Kidney (tissue), 14 donors: ENCODE data around the gene INHBE. TPM values are rescaled to one million over a fixed set of nuclear protein-coding genes. Genes with fewer than 3 reads are reported as not detected.

Source experiments
- DNase-seq, 5 donors: peaks; one replicate each; pipeline ENCODE4 v3.0.0-alpha.2; 2013 to 2020
- FAIRE-seq: peaks from 2 replicates; lab custom pipeline; 2012; peaks lifted over from hg19 to GRCh38; lab: Jason Lieb, UNC
- H3K27ac ChIP-seq, 2 donors: one replicate each; pipeline ENCODE4 v1.7.0; 2013; ENCODE audit warnings: low read depth in 2 of 2, low read length in 2 of 2, inconsistent platforms in 1 of 2
- H3K27me3 ChIP-seq: one replicate; pipeline ENCODE4 v1.7.1; 2013; ENCODE audit warnings: low read length, inconsistent platforms; ENCODE audit not compliant: control insufficient read depth, insufficient read depth
- H3K36me3 ChIP-seq, 3 donors: one replicate each; pipeline versions ENCODE4 v1.7.0 to v1.7.1; 2013; ENCODE audit warnings: low read length in 3 of 3, control low read depth in 1 of 3, inconsistent platforms in 1 of 3; ENCODE audit not compliant: insufficient read depth in 3 of 3, control insufficient read depth in 2 of 3
- H3K4me1 ChIP-seq, 3 donors: one replicate each; pipeline versions ENCODE4 v1.7.0 to v1.7.1; 2013; ENCODE audit warnings: low read length in 3 of 3, inconsistent platforms in 1 of 3, low read depth in 1 of 3; ENCODE audit not compliant: control insufficient read depth in 2 of 3, insufficient read depth in 2 of 3
- H3K4me3 ChIP-seq, 3 donors: one replicate each; pipeline versions ENCODE4 v1.7.0 to v1.8.1; 2013; ENCODE audit warnings: low read length in 3 of 3, control low read depth in 1 of 3, inconsistent platforms in 1 of 3
- H3K9ac ChIP-seq, 3 donors: one replicate each; pipeline versions ENCODE4 v1.7.0 to v1.7.1; 2013; ENCODE audit warnings: low read length in 3 of 3, control low read depth in 1 of 3, inconsistent platforms in 1 of 3
- H3K9me3 ChIP-seq, 3 donors: one replicate each; pipeline versions ENCODE4 v1.7.0 to v1.7.1; 2013; ENCODE audit warnings: low read length in 3 of 3, control low read depth in 1 of 3, inconsistent platforms in 1 of 3; ENCODE audit not compliant: control insufficient read depth in 2 of 3, insufficient read depth in 1 of 3
- intact Hi-C: fragments of 100-400 bp; cut with DNase I; formaldehyde crosslinking; loops from one replicate; pipeline ENCODE4 v1.11.1; 2022
- polyA plus RNA-seq: library from polyadenylated mRNA; stranded (reverse); fragments of 350-450 nt; fragmentation: Illumina TruSeq; extraction: RNeasy Lipid Tissue Mini Kit (QIAGEN cat#74804); gene quantifications from one replicate; pipeline ENCODE4 v1.2.3, GENCODE V29; 2014; ENCODE audit warnings: low read depth, low replicate concordance; ENCODE audit not compliant: insufficient read depth
- total RNA-seq: library from RNA; stranded (reverse); fragmentation: NEBNext Ultra II Directional; extraction: Animal tissue kit (Norgen Biotek cat#: 25700); gene quantifications from one replicate; pipeline ENCODE4 v1.2.1, GENCODE V29; 2021
- TF ChIP-seq, protein P1 (sequence below): IDR thresholded peaks from 3 replicates; pipeline ENCODE4 v1.5.1; 2012; ENCODE audit warnings: mild to moderate bottlenecking, moderate library complexity, borderline replicate concordance; ENCODE audit not compliant: insufficient read depth; ENCODE audit errors: extremely low read depth
- donor health status: control.
- donor health status: control.
- donor health status: control.
- donor health status: control.
- donor health status: control.
- donor health status: DM: yes; HTN: yes; CAD: no.
- donor health status: Normal renal cell carcinoma (clear cell type).

The INHBE gene
- total and polyA plus RNA-seq, 2 donors from 2014 or later, result 0.19 to 0.30 TPM

DNA sequence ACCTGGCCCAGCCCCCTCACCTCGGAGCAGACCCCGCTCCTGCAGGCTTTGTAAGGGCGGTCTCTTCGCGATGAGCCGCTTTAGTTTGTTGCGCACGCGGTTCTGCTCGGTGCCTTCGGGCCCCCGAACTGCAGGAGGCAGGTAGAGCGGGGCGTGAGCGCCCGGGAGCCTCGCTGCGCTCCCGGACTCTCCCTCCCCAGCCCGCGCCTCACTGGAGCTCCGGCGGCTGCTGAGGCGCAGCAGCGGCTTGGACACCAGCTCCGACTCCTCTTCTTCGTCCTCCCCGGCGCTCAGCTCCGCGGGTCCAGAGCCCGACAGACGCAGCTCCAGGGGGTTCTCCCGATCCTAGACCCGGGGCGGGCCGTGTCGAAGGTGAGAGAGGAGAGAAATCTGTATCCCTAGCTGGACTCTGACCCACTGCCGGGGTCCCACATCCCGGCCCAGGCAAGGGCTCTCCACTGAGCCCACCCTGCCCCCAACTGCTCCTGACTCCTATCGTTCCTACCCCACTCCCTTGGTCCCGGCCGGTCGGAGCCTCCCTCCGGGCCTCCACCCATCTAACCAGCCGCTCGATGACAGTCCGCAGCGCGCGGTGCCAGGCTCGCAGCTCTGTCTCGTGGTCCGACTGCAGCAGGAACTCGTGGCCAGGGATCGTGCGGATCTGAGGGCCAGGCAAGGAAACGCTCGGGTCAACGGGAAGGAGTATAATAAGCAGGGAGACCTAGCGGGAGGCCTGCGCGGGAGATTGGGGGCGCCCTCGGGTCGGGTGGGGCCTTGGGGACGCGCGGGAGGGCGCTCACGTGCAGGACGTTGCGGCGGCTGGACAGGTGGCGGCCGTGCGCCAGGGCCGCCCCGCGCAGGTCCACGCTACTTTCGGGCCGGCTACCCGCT is 20.4 kb downstream of the INHBE start:
- H3K36me3 ChIP-seq, result no peaks in the 10 kb centered on the region
- peaks cover 25% of the 10 kb centered on the region for H3K27me3 ChIP-seq
- FAIRE-seq, result no peak
- TF ChIP-seq, protein P1, sequence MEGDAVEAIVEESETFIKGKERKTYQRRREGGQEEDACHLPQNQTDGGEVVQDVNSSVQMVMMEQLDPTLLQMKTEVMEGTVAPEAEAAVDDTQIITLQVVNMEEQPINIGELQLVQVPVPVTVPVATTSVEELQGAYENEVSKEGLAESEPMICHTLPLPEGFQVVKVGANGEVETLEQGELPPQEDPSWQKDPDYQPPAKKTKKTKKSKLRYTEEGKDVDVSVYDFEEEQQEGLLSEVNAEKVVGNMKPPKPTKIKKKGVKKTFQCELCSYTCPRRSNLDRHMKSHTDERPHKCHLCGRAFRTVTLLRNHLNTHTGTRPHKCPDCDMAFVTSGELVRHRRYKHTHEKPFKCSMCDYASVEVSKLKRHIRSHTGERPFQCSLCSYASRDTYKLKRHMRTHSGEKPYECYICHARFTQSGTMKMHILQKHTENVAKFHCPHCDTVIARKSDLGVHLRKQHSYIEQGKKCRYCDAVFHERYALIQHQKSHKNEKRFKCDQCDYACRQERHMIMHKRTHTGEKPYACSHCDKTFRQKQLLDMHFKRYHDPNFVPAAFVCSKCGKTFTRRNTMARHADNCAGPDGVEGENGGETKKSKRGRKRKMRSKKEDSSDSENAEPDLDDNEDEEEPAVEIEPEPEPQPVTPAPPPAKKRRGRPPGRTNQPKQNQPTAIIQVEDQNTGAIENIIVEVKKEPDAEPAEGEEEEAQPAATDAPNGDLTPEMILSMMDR, result no peak
- intact Hi-C loops, result no loop called here
- H3K9me3 ChIP-seq, result no peaks in the 10 kb centered on the region
- H3K27ac ChIP-seq, result no peak overlapping the region
- peaks cover 0 to 18% (median 0%) of the 10 kb centered on the region in 3 donors for H3K4me1 ChIP-seq
- DNase-seq, result peak; percentile 37 to 82 (median 55)
- H3K4me3 ChIP-seq, result peak overlapping the region; percentile 6 to 43 (median 10)
- H3K9ac ChIP-seq, result no peak overlapping the region

DNA sequence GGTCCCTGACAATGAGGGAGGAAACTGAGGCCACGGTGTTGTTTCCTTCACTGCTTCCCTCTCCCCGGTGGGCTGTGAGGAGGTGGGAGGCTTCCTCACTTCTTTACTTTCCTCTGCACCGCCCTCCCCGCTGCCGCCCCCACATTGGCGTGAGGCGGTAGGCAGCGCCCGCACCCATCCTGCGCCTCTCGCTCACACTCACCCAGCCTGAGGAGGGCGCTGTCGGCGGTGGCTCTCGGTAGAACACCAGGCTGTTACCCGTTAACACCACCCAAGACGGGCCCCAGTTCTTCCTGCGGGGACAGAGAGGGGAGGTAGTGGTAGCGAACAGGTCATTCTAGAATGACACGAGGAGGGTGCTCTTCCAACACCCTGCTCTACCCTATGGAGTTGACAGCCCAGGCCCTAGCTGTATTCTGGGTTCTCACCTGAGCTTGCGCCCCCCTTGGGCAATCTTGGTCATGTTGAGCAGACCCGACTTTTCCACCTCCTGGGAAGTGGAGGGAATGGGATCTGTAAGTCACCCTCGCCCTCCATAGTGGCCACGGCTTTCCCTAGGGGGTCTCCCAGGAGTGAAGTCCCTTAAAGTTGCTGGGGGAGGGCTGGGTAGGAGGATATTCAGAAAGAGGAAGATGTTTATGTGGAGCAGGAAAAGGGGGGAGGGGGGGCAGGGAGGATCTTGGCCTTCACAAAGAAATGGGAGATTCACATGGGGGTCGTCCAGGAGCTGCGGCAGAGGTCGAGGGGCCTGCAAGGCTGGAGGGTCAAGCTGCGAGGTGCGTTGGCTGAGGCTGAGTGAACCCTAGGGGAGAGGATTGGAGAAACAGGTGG is 21.3 kb downstream of the INHBE start:
- H3K27ac ChIP-seq, result peak overlapping the region in 1 of 2 donors; percentile 33
- peak in 2 of 5 donors; percentile 55 to 78 for DNase-seq
- intact Hi-C loops, result no loop called here
- no peak for FAIRE-seq
- H3K9me3 ChIP-seq, result no peaks in the 10 kb centered on the region
- TF ChIP-seq, protein P1, result no peak
- peaks cover 0 to 18% (median 0%) of the 10 kb centered on the region in 3 donors for H3K4me1 ChIP-seq
- H3K4me3 ChIP-seq, result peak overlapping the region; percentile 6 to 43 (median 18)
- H3K9ac ChIP-seq, result no peak overlapping the region
- no peaks in the 10 kb centered on the region for H3K36me3 ChIP-seq
- H3K27me3 ChIP-seq, result peaks cover 25% of the 10 kb centered on the region

DNA sequence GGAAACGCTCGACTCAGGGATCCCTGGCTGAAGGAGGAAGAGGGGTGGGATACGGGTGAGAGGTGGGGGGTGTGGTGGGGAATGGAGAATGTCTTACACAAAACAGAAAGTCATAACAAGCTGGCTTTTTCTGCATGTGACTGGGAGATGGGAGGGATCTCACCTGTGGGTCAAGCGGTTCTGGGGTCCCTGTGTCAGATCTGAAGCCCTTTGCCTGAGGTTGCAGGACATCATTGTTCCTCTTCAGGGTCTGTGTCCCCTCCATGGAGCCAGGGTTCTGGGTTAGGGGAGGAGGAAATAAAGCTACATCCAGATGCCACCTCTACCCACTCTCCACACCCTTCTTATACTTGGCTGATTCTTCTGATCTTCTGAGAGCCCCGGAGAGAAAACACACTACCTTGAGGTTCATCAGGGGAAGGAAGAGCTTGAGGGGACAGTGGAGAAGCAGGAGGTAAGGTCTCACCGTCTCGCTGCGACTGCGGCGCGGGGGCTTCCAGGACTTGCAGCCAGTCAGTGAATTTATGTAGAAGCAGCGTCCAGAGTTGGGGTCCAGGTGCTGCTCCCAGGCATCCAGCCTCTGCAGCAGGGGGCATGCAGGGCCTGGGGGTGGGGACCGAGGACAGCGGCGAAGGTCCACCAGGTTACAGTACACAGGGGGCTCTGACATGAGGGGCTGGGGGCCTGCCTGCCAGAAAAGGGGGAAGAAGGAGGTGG is 22.0 kb downstream of the INHBE start:
- Histone ChIP-seq H3K9me3 (no peaks in the 10 kb centered on the region), H3K4me1 (peaks cover 0 to 18% (median 0%) of the 10 kb centered on the region in 3 donors), H3K4me3 (peak overlapping the region in 2 of 3 donors; percentile 17 to 32), H3K9ac (no peak overlapping the region), H3K27ac (peak overlapping the region in 1 of 2 donors; percentile 33), H3K36me3 (no peaks in the 10 kb centered on the region), H3K27me3 (peaks cover 25% of the 10 kb centered on the region)
- FAIRE-seq (no peak), DNase-seq (peak in 1 of 5 donors; percentile 34)
- intact Hi-C loops, result no loop called here
- TF ChIP-seq, protein P1, result no peak
